Loucy (cell line): ENCODE results near the gene MACROD2.

ENCODE experiments used
- CTCF ChIP-seq: fragments of 200-600 bp; sonication (generic); conservative IDR thresholded peaks from 2 replicates; pipeline ENCODE4 v1.5.1; 2014; ENCODE audit warnings: mild to moderate bottlenecking, antibody characterized with exemption, low read length
- EZH2phosphoT487 ChIP-seq: fragments of 200-600 bp; IDR thresholded peaks from 2 replicates; pipeline ENCODE4 v1.6.1; 2018; ENCODE audit warnings: antibody characterized with exemption, mild to moderate bottlenecking, moderate library complexity, borderline replicate concordance

- TF ChIP-seq CTCF (no peak), EZH2phosphoT487 (no peak)
These were observed 682.1 kb downstream of the MACROD2 start for GRCh38 chr20:14677455-14677854.
